ENCODE measurements around the gene TRIML2. TPM values are rescaled to one million over a fixed set of nuclear protein-coding genes. Genes with fewer than 3 reads are reported as not detected.

The TRIML2 gene
- total RNA-seq, 2 experiments from 2014 or later = not detected

Other genes with a start within 250 kb of the TRIML2 start
- gene ZFP42, start 113.8 kb downstream of the TRIML2 start, total RNA-seq = not detected
- gene TRIML1, start 29.8 kb upstream of the TRIML2 start, total RNA-seq = not detected